Upper lobe of left lung (tissue), 6 donors: ENCODE results near the gene FBL. TPM values are rescaled to one million over a fixed set of nuclear protein-coding genes. Genes with fewer than 3 reads are reported as not detected.
"Not testable (repeated sequence)": the region's sequence is repeated elsewhere in the genome, so short reads cannot be mapped to it uniquely, and the experiment has no call there.

Source experiments
- ATAC-seq, 2 donors: fragments of 200-7000 bp; cut with Tn5 transposase; one replicate each; pipeline ENCODE4 v1.9.1; 2022; ENCODE audit warnings: mild to moderate bottlenecking in 2 of 2, moderate library complexity in 2 of 2; ENCODE audit not compliant: low FRiP score in 2 of 2
- DNase-seq, 2 donors: peaks; one replicate each; pipeline ENCODE4 v3.0.0-alpha.2; 2019 to 2020
- H3K27ac ChIP-seq, 4 donors: fragments of 200-600 bp; sonication (generic); one replicate each; pipeline ENCODE4 v1.5.1; 2016 to 2019
- H3K27me3 ChIP-seq, 4 donors: fragments of 200-600 bp; sonication (generic); one replicate each; pipeline ENCODE4 v1.5.1; 2017 to 2019
- H3K36me3 ChIP-seq, 4 donors: fragments of 200-600 bp; sonication (generic); one replicate each; pipeline ENCODE4 v1.5.1; 2016 to 2019
- H3K4me1 ChIP-seq, 4 donors: fragments of 200-600 bp; sonication (generic); one replicate each; pipeline ENCODE4 v1.5.1; 2018 to 2019
- H3K4me3 ChIP-seq, 4 donors: fragments of 200-600 bp; sonication (generic); one replicate each; pipeline ENCODE4 v1.5.1; 2017 to 2019; ENCODE audit warnings: mild to moderate bottlenecking in 2 of 4, moderate library complexity in 1 of 4
- H3K9me3 ChIP-seq, 4 donors: fragments of 200-600 bp; sonication (generic); one replicate each; pipeline ENCODE4 v1.5.1; 2018 to 2019
- CTCF ChIP-seq, 6 experiments: fragments of 450-650 bp in 4 of 6; fragments of 200-600 bp in 2 of 6; sonication (generic) in 2 of 6; IDR thresholded peaks; one replicate each; pipeline ENCODE4 v1.5.1; 2016 to 2019; ENCODE audit warnings: antibody characterized with exemption in 6 of 6
- EP300 ChIP-seq, 4 donors: sonication (generic); formaldehyde crosslinking; IDR thresholded peaks; one replicate each; pipeline ENCODE4 v1.5.1; 2017; ENCODE audit warnings: antibody characterized with exemption in 4 of 4, control low read depth in 2 of 4
- POLR2A ChIP-seq, 4 donors: fragments of 450-650 bp; IDR thresholded peaks; one replicate each; pipeline ENCODE4 v1.5.1; 2016 to 2017; ENCODE audit warnings: antibody characterized with exemption in 4 of 4, mild to moderate bottlenecking in 2 of 4
- POLR2AphosphoS5 ChIP-seq, 2 donors: sonication (generic); formaldehyde crosslinking; IDR thresholded peaks; one replicate each; pipeline ENCODE4 v1.5.1; 2017; ENCODE audit warnings: antibody characterized with exemption in 2 of 2
- WGBS, 2 donors: methylation state at CpG; one replicate each; pipeline ENCODE4 v1.1.5; 2017 to 2018; 5-methylcytosine and 5-hydroxymethylcytosine counted together
- total RNA-seq, 6 donors: library from RNA; depleted of rRNA in 4 of 6; stranded (reverse); fragments of >200 nt in 4 of 6; gene quantifications; one replicate each; pipeline versions ENCODE4 v1.1.0 to v1.2.1, GENCODE V29; 2016 to 2021
- donor health status: DM: no; HTN: no; CAD: no; lungs with moderate emphysema.
- donor health status: DM: no; HTN: yes; CAD: no; lungs with severe emphysema.

Gene FBL
- total RNA-seq, 6 donors from 2014 or later, result 75.4 to 143 (median 110) TPM

- Histone ChIP-seq H3K4me1 (peaks cover 3 to 10% (median 3%) of the 10 kb centered on the region in 4 donors), H3K27ac (no peak overlapping the region), H3K4me3 (no peak overlapping the region), H3K36me3 (peaks cover 0 to 8% (median 0%) of the 10 kb centered on the region in 4 donors), H3K27me3 (no peaks in the 10 kb centered on the region), H3K9me3 (no peaks in the 10 kb centered on the region)
- TF ChIP-seq POLR2A (IDR thresholded peaks at IDR 0.05) (no peak), EP300 (IDR thresholded peaks at IDR 0.05) (no peak), CTCF (IDR thresholded peaks at IDR 0.05) (no peak), POLR2AphosphoS5 (IDR thresholded peaks at IDR 0.05) (no peak)
- ATAC-seq (no peak), DNase-seq (no peak)
- WGBS, 2 donors, result 79 to 86% methylated on average over 4 of the region's 4 CpGs
Measured at GRCh38 chr19:39818626-39819097, 27.5 kb downstream of the FBL start.

- H3K27me3 ChIP-seq, result no peaks in the 10 kb centered on the region
- ATAC-seq, result no peak
- peaks cover 0 to 4% (median 0%) of the 10 kb centered on the region in 4 donors for H3K4me1 ChIP-seq
- no peaks in the 10 kb centered on the region for H3K9me3 ChIP-seq
- no peak for TF ChIP-seq POLR2AphosphoS5 (IDR thresholded peaks at IDR 0.05)
- TF ChIP-seq POLR2A (IDR thresholded peaks at IDR 0.05), result no peak
- no peak for TF ChIP-seq CTCF (IDR thresholded peaks at IDR 0.05)
- no peak for TF ChIP-seq EP300 (IDR thresholded peaks at IDR 0.05)
- no peak overlapping the region for H3K27ac ChIP-seq
- no peak for DNase-seq
- peaks cover 0 to 8% (median 0%) of the 10 kb centered on the region in 4 donors for H3K36me3 ChIP-seq
- no peak overlapping the region for H3K4me3 ChIP-seq
- 89 to 91% methylated on average over 12 of the region's 12 CpGs for WGBS, 2 donors
Measured at GRCh38 chr19:39817888-39818561, 28.2 kb downstream of the FBL start.

- Histone ChIP-seq H3K9me3 (no peaks in the 10 kb centered on the region), H3K27me3 (no peaks in the 10 kb centered on the region), H3K4me3 (no peak overlapping the region), H3K4me1 (no peaks in the 10 kb centered on the region), H3K27ac (no peak overlapping the region), H3K36me3 (peaks cover 0 to 8% (median 0%) of the 10 kb centered on the region in 4 donors)
- 87 to 88% methylated on average over 5 of the region's 5 CpGs for WGBS, 2 donors
- TF ChIP-seq CTCF (IDR thresholded peaks at IDR 0.05), result no peak
- no peak for TF ChIP-seq POLR2A (IDR thresholded peaks at IDR 0.05)
- TF ChIP-seq POLR2AphosphoS5 (IDR thresholded peaks at IDR 0.05), result no peak
- TF ChIP-seq EP300 (IDR thresholded peaks at IDR 0.05), result no peak
- ATAC-seq (no peak), DNase-seq (no peak)
Measured at GRCh38 chr19:39816287-39817048, 29.7 kb downstream of the FBL start.

- H3K27ac ChIP-seq, result no peak overlapping the region
- no peaks in the 10 kb centered on the region for H3K27me3 ChIP-seq
- ATAC-seq, result no peak
- H3K4me1 ChIP-seq, result no peaks in the 10 kb centered on the region
- TF ChIP-seq CTCF (IDR thresholded peaks at IDR 0.05) (no peak), EP300 (IDR thresholded peaks at IDR 0.05) (no peak)
- H3K36me3 ChIP-seq, result peaks cover 0 to 8% (median 0%) of the 10 kb centered on the region in 4 donors
- no peak overlapping the region for H3K4me3 ChIP-seq
- DNase-seq, result no peak
- WGBS, 2 donors, result 90 to 95% methylated on average over 3 of the region's 3 CpGs
- H3K9me3 ChIP-seq, result no peaks in the 10 kb centered on the region
Measured at GRCh38 chr19:39814595-39814994, 31.6 kb downstream of the FBL start.

GRCh38 chr19:39814111-39814510 lies 32.1 kb downstream of the FBL start:
- H3K4me1 ChIP-seq, H3K36me3 ChIP-seq: not testable (repeated sequence)

More at GRCh38 chr19:39814111-39814510, 32.1 kb downstream of the FBL start:
- H3K9me3 ChIP-seq, H3K27me3 ChIP-seq, ATAC-seq, H3K27ac ChIP-seq, H3K4me3 ChIP-seq, DNase-seq: not testable (repeated sequence)
- 91 to 92% methylated on average over 6 of the region's 6 CpGs for WGBS, 2 donors
